Astrocyte of the spinal cord (primary cell): ENCODE data around the gene COA3.

Experiments
- DNase-seq: peaks from one replicate; pipeline ENCODE4 v3.0.0; 2011; ENCODE audit warnings: low read depth, low spot score
- H3K4me3 ChIP-seq: 2 replicates; pipeline ENCODE4 v1.5.1; 2011; ENCODE audit warnings: low read depth, mild to moderate bottlenecking, low read length, moderate library complexity
- CTCF ChIP-seq: IDR thresholded peaks from 2 replicates; pipeline ENCODE4 v1.5.1; 2012; ENCODE audit warnings: low read depth, mild to moderate bottlenecking, low read length, inconsistent platforms
- in situ Hi-C: cut with HindIII; loops from 2 replicates; pipeline ENCODE4 v1.10.0; 2017; ENCODE audit warnings: low sequenced_read_pairs

Gene COA3

GRCh38 chr17:42844761-42845555 lies 46.5 kb upstream of the COA3 start:
- no peak for DNase-seq
- H3K4me3 ChIP-seq = no peak overlapping the region
- no peak for TF ChIP-seq CTCF
- in situ Hi-C loops = no loop called here

- in situ Hi-C loops = no loop called here
- H3K4me3 ChIP-seq = no peak within 1 kb of the TSS
- no peak for TF ChIP-seq CTCF
- DNase-seq = no peak
Observed at GRCh38 chr17:42844271-42844670, 45.8 kb upstream of the COA3 start, which contains the start of gene AOC2. Gene AOC2 (plus strand): TSS chr17:42844580. CDS start chr17:42844627, 47 bp downstream.

- in situ Hi-C loops = no loop called here
- peak; percentile 69 for DNase-seq
- TF ChIP-seq CTCF = peak; percentile 99
- no peak overlapping the region for H3K4me3 ChIP-seq
Observed at GRCh38 chr17:42843358-42843934, 44.9 kb upstream of the COA3 start.

GRCh38 chr17:42841975-42842685 lies 43.6 kb upstream of the COA3 start:
- no peak overlapping the region for H3K4me3 ChIP-seq
- TF ChIP-seq CTCF = no peak
- in situ Hi-C loops = no loop called here
- DNase-seq = no peak

GRCh38 chr17:42835732-42836131 lies 37.2 kb upstream of the COA3 start:
- H3K4me3 ChIP-seq = no peak overlapping the region
- in situ Hi-C loops = no loop called here
- DNase-seq = no peak
- TF ChIP-seq CTCF = no peak

GRCh38 chr17:42833767-42834422 lies 35.4 kb upstream of the COA3 start:
- peak overlapping the region; percentile 100 for H3K4me3 ChIP-seq
- no peak for TF ChIP-seq CTCF
- in situ Hi-C loops = no loop called here
- no peak for DNase-seq
